Esophagus muscularis mucosa (tissue), 3 donors: ENCODE measurements around the gene GPR87.

Experiments used
- POLR2A ChIP-seq: fragments of 450-650 bp; IDR thresholded peaks from one replicate; pipeline ENCODE4 v1.6.1; 2017; ENCODE audit warnings: antibody characterized with exemption, moderate library complexity, mild to moderate bottlenecking, low read depth
- POLR2AphosphoS5 ChIP-seq, 2 donors: sonication (generic); formaldehyde crosslinking; IDR thresholded peaks; one replicate each; pipeline ENCODE4 v1.6.1; 2017; ENCODE audit warnings: antibody characterized with exemption in 2 of 2
- TF ChIP-seq, protein P1 (sequence below), 3 experiments: fragments of 200-600 bp in 2 of 3; fragments of 450-650 bp in 1 of 3; sonication (generic) in 2 of 3; IDR thresholded peaks; one replicate each; pipeline ENCODE4 v1.5.1; 2017 to 2019; ENCODE audit warnings: antibody characterized with exemption in 3 of 3, mild to moderate bottlenecking in 2 of 3, moderate library complexity in 1 of 3

- TF ChIP-seq, protein P1, sequence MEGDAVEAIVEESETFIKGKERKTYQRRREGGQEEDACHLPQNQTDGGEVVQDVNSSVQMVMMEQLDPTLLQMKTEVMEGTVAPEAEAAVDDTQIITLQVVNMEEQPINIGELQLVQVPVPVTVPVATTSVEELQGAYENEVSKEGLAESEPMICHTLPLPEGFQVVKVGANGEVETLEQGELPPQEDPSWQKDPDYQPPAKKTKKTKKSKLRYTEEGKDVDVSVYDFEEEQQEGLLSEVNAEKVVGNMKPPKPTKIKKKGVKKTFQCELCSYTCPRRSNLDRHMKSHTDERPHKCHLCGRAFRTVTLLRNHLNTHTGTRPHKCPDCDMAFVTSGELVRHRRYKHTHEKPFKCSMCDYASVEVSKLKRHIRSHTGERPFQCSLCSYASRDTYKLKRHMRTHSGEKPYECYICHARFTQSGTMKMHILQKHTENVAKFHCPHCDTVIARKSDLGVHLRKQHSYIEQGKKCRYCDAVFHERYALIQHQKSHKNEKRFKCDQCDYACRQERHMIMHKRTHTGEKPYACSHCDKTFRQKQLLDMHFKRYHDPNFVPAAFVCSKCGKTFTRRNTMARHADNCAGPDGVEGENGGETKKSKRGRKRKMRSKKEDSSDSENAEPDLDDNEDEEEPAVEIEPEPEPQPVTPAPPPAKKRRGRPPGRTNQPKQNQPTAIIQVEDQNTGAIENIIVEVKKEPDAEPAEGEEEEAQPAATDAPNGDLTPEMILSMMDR (IDR thresholded peaks at IDR 0.05) = no peak
- TF ChIP-seq POLR2A = no peak
- TF ChIP-seq POLR2AphosphoS5 (IDR thresholded peaks at IDR 0.05) = no peak
These were observed 10.3 kb downstream of the GPR87 start for GRCh38 chr3:151306168-151306810.
